Measurements from ENCODE around the gene GNG10. TPM values are rescaled to one million over a fixed set of nuclear protein-coding genes. Genes with fewer than 3 reads are reported as not detected.
A peak's percentile ranks its signal among the peaks of the same experiment; 100 is the strongest.

The GNG10 gene
- total and polyA plus RNA-seq, 9 of the 15 experiments (the other 6 are each of a cell fraction or from before 2014, with no cell fraction given): 13.1 to 37.8 (median 28.4) TPM

GRCh38 chr9:111691672-111692329 is 30.4 kb downstream of the GNG10 start (continued):
- TF ChIP-seq, protein P1, sequence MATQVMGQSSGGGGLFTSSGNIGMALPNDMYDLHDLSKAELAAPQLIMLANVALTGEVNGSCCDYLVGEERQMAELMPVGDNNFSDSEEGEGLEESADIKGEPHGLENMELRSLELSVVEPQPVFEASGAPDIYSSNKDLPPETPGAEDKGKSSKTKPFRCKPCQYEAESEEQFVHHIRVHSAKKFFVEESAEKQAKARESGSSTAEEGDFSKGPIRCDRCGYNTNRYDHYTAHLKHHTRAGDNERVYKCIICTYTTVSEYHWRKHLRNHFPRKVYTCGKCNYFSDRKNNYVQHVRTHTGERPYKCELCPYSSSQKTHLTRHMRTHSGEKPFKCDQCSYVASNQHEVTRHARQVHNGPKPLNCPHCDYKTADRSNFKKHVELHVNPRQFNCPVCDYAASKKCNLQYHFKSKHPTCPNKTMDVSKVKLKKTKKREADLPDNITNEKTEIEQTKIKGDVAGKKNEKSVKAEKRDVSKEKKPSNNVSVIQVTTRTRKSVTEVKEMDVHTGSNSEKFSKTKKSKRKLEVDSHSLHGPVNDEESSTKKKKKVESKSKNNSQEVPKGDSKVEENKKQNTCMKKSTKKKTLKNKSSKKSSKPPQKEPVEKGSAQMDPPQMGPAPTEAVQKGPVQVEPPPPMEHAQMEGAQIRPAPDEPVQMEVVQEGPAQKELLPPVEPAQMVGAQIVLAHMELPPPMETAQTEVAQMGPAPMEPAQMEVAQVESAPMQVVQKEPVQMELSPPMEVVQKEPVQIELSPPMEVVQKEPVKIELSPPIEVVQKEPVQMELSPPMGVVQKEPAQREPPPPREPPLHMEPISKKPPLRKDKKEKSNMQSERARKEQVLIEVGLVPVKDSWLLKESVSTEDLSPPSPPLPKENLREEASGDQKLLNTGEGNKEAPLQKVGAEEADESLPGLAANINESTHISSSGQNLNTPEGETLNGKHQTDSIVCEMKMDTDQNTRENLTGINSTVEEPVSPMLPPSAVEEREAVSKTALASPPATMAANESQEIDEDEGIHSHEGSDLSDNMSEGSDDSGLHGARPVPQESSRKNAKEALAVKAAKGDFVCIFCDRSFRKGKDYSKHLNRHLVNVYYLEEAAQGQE (IDR thresholded peaks at IDR 0.05; ENCODE audit: borderline replicate concordance): peak; percentile 70; the same call in 1 of the 2 replicates
- TF ChIP-seq, protein P1 (CRISPR knock-in tag; IDR thresholded peaks at IDR 0.05; ENCODE audit: low read depth): no peak
- no peak for TF ChIP-seq ELK3 (CRISPR knock-in tag; IDR thresholded peaks at IDR 0.05)
- TF ChIP-seq CBFA2T3 (IDR thresholded peaks at IDR 0.05): no peak
- no peak for TF ChIP-seq DDX20 (tag; IDR thresholded peaks at IDR 0.05; ENCODE audit: low read depth)
- TF ChIP-seq ZNF75A (CRISPR knock-in tag; IDR thresholded peaks at IDR 0.05): no peak
- TF ChIP-seq RAD21 (CRISPR knock-in tag; conservative IDR thresholded peaks at IDR 0.05 in 1 of 2, IDR thresholded peaks at IDR 0.05 in 1 of 2): peak; percentile 45 to 80
- TF ChIP-seq NFIC (IDR thresholded peaks at IDR 0.05): no peak
- no peak for TF ChIP-seq KLF6 (CRISPR knock-in tag; IDR thresholded peaks at IDR 0.05; ENCODE audit: borderline replicate concordance)
- TF ChIP-seq FOXJ3 (CRISPR knock-in tag; IDR thresholded peaks at IDR 0.05): no peak
- no peak for TF ChIP-seq NCOA1 (IDR thresholded peaks at IDR 0.05; ENCODE audit: low read depth)
- no peak for TF ChIP-seq MECOM (CRISPR knock-in tag; IDR thresholded peaks at IDR 0.05)
- TF ChIP-seq ZNF551 (CRISPR knock-in tag; IDR thresholded peaks at IDR 0.05): no peak
- TF ChIP-seq FOXP4 (CRISPR knock-in tag; IDR thresholded peaks at IDR 0.05; ENCODE audit: borderline replicate concordance): no peak
- TF ChIP-seq LEF1 (IDR thresholded peaks at IDR 0.05): no peak
- no peak for TF ChIP-seq SREBF1 (IDR thresholded peaks at IDR 0.05; ENCODE audit: borderline replicate concordance, low read depth, low read length)
- TF ChIP-seq C11orf30 (IDR thresholded peaks at IDR 0.05; ENCODE audit: low read depth): peak; percentile 65
- no peak for TF ChIP-seq PCBP2 (IDR thresholded peaks at IDR 0.05; ENCODE audit: low read depth, low read length, poor library complexity, severe bottlenecking)
- TF ChIP-seq RBM34 (IDR thresholded peaks at IDR 0.05; ENCODE audit: borderline replicate concordance, insufficient read depth, low read length): no peak

Data from K562 (cell line).